HG03565 (cell line): ENCODE results near the gene KIAA0825.
"Not testable (repeated sequence)": the region's sequence is repeated elsewhere in the genome, so short reads cannot be mapped to it uniquely, and the experiment has no call there.

Experiments used
- ATAC-seq: cut with Tn5 transposase; IDR thresholded peaks from one replicate; pipeline ENCODE4 v1.9.1; 2021; ENCODE audit warnings: mild to moderate bottlenecking, moderate library complexity; ENCODE audit not compliant: unreplicated experiment

KIAA0825 gene

DNA sequence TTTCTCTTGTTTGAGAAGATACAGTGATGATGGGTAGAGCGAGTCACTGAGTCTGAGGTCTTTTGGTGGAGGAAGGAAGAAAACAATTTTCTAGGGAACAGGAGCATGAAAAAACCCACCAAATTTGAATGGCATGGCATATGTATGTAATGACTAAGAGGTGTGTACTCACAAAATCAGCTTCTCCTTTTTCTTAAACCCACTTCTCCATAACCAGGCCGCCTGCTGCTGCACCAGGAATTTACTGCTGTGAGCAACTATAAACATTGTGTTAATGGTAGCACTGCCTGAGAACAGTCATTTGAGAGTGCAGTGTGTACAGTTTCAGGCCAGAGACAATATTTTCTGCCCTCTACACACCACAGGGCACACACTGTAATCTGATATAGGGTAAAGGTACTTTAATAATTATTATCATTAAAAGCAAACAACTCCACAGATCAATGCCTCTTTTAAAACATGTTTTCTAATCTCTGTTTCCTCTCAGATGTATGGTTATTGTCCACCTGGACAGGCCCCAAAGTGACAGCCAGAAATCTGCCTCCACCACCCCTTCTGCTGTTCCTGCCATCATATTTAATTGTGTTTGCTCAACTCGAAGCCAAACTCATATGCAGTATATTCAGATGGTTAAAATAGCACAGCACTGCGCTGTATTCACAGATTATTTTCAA lies 241.6 kb downstream of the KIAA0825 start:
- no peak for ATAC-seq

DNA sequence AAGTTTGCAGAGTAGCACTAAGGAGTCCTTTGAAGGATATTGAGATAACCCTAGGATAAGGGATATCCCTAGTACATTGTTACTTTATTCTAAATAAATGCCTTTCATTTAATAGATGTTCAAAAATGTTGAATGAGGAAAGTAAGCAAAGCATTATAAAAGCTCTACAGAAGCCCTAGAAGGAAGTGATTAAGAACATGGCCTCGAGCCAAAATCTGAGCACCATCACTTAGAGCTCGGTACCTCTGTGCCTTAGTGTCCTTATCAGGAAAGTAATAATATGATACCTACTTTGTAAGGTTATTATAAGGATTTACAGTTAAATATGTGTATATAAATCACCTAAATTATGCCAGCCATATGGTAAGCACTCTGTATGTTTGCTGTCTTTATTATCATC lies 242.6 kb downstream of the KIAA0825 start:
- no peak for ATAC-seq

DNA sequence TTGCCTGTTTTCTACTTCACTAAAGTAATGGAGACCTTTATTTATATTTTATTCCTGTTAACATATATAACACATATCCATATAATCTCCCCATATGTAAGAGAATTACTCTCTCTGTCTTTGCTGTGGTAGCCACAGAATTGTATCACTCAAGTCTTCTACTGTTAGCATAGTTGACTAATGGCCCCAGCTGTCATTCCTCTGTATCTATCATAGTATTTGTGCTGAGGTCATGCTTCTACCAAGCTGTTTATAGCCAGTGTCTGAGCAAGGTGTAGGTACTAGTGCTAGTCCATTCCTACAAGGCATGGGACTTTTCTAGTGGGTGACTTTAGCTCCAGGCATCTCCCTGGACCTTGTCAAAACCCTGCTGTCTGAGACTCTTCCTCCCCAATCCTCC lies 244.1 kb downstream of the KIAA0825 start:
- ATAC-seq = no peak

DNA sequence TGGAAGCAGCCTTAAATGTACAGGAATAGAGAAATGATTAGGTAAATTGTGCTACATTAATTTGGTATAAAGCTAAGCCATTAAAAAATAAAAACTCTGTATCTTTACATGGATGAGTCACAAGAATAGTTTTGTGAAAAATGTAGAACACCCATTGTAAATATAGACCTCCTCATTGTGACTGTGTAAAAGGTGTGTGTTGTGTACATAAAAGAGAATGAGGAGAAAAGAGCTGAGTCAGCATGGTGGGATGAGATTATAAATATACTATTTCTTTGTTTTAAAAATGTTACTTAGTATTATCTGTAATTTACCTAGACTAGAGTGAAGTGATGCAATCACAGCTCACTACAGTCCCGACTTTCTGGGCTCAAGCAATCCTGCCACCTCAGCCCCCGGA lies 250.5 kb downstream of the KIAA0825 start:
- ATAC-seq = no peak

DNA sequence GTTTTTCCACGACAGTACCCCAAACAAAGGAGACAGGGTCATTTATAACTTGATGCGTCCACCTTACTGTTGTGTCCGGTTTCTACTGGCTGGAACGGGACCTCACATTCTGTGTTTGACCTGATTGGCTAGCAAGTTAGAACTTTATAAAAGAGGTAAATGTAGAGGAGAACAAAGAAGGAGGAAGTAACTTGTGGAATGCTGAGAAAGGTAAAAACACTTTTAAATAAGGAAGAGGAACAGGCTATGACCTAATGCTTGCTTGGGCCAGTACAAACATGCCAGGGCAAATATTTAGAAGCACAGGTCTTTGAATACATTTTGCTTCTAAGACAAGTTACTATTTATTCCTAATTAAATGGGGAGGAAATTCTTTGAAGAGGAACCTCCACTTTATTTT lies 251.6 kb downstream of the KIAA0825 start:
- ATAC-seq = no peak

DNA sequence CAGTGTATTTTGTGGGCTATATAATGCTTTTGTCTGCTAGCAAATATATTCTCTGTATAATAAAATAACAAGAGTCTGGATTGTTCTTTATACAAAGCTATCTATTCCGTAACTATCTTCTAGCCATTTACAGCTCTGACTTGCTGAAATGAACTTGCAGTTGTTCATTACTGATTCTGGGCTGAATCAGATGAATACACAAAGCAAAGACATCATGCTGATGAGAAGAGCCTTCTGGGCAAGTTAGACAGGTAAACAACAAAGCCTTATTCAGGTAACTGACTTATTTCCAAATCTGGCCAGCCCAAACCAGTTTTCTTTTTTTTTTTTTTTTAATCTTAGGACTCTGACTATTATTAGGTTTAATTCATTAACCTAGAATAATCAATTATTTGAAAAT lies 255.5 kb downstream of the KIAA0825 start:
- ATAC-seq = no peak

DNA sequence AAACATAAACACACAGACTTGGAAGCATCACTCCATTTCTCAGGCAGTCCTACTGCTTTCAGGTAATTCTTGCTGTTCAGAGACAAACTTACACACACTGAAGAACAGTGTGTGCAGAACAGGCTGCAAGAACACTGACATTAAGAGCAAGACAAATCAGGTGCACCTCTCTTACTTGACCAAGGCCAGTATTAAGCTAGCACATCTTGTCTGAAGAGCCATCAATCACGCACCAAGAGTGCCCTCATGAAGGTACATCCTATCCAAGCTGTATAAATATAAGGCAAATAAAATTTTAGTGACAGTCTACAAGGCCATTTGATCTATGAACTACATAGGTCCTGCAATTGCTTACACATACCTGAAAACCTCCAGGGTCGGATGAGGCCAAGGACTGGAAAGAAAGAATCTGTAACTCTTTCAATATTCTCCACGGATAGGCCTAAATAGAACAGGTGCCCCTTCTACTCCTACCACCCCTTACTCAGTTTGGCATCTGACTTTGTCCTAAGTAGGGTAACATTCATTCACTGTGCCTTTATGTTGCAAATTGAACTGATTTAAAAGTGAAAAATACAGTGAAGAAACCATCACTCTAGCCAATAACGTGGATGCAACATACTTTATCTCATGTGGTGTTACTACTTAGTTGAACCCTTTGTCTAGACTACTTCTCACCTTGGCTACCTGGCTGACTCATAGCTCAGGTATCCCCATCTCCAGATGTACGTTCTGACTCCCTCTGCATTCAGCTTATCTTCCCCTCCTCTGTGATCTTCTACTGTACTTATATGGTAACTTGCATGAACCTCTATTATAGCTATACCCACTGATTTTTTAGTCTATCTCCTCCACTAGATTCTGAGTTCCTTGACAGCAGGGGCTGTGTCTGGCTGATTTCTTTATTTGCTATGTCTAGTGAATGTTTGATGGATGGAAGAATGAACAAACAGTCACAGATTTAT lies 256.3 kb downstream of the KIAA0825 start:
- ATAC-seq = no peak

- ATAC-seq = no peak
Measured at GRCh38 chr5:94361161-94361560, 257.2 kb downstream of the KIAA0825 start.

GRCh38 chr5:94360382-94361130 lies 257.8 kb downstream of the KIAA0825 start:
- ATAC-seq = no peak

- no peak for ATAC-seq
Measured at GRCh38 chr5:94359880-94360279, 258.5 kb downstream of the KIAA0825 start.

GRCh38 chr5:94355811-94356210 lies 262.6 kb downstream of the KIAA0825 start:
- ATAC-seq = no peak

- not testable (repeated sequence) for ATAC-seq
Measured at GRCh38 chr5:94354837-94355485, 263.4 kb downstream of the KIAA0825 start.

DNA sequence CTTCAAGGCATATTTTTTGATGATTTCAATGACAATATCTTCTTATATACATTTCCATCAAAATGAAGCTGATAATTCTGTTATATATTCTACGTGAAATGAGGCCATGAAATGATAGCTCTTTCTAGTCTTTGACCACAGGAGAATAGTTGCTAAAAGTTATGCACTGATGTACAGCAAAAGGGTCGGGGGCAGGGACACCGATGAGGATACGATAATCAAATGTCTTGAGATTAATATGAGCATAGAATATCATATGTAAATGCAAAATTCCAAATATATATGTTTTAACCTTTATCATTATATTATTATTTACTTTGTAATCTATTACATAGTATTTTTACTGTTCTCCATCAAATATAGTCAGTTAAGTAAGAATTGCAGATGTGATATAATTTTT lies 264.8 kb downstream of the KIAA0825 start:
- ATAC-seq = no peak

DNA sequence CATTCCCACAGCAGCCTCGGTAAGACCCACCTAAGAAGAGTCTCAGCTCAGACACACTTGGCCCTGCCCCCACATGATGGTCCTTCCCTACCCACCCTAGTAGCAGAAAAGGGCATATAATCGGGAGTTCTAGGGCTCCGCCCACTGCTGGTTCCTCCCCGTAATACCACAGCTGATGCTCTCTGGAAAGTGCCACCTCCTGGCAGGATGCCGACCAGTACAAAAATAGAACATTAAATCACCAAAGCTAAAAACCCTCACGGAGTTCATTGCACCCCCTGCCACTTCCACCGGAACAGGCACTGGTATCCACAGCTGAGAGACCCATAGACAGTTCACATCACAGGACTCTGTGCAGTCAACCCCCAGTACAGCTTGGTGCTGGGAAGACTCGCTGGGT lies 271.3 kb downstream of the KIAA0825 start:
- ATAC-seq = no peak

GRCh38 chr5:94345257-94345656 lies 273.1 kb downstream of the KIAA0825 start:
- ATAC-seq = no peak

GRCh38 chr5:94337617-94338016 lies 280.8 kb downstream of the KIAA0825 start:
- no peak for ATAC-seq

GRCh38 chr5:94335936-94336335 lies 282.5 kb downstream of the KIAA0825 start:
- no peak for ATAC-seq

GRCh38 chr5:94329115-94329514 lies 289.3 kb downstream of the KIAA0825 start:
- ATAC-seq = no peak

- no peak for ATAC-seq
Measured at GRCh38 chr5:94326586-94326985, 291.8 kb downstream of the KIAA0825 start.

DNA sequence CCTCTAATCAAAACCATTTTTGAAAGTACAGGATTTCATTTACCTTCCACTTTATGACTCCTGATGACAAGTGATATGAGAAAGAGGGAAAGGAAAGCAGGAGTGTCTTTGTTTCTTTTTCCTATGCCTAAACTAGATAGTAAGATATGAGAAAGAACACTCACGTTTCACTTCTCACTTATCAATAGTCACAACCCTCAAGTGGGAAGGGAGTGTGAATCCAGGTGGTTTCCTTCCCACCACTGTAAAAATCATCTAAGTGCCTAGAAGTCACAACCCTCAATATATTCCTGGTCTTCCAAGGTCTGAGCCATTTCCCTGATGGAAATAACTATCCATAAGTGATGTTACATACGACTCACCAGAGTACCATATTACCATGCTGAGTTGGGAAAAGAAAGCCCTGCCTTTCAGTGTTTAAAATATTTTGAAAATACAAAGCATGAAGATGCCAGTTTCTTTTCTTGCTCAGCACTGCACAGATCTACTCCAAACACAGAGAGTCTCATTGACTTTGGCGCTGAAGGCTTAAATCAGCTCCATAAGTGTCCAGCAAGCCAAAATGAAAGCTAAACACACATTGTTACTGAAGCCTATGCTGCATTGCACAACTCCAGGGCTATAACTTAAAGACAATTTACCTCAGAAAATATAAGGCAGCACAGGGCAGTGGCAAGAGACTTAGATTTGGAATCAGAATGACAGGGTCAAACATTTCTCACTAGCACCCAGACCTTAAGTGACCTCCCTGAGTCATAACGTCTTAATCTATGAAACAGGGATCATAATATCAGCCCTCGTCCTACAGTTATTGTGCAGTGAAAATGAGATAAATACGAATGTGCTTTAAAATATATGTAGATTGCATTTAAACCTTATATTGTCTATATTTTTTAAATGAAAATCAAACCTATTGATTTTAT lies 301.2 kb downstream of the KIAA0825 start:
- no peak for ATAC-seq
